K562 (cell line): ENCODE results near the gene AGAP3. TPM values are rescaled to one million over a fixed set of nuclear protein-coding genes. Genes with fewer than 3 reads are reported as not detected.

Source experiments
- CEBPB ChIP-seq: fragments of 450-650 bp; IDR thresholded peaks from 2 replicates; pipeline ENCODE4 v1.6.1; 2016; ENCODE audit warnings: missing genetic modification characterization, missing compliant biosample characterization
- DACH1 ChIP-seq: fragments of 450-650 bp; IDR thresholded peaks from 2 replicates; pipeline ENCODE4 v1.6.1; 2018; ENCODE audit not compliant: partially characterized antibody
- FOSL1 ChIP-seq: fragments of 200-800 bp; sonication (Bioruptor generic); conservative IDR thresholded peaks from 2 replicates; pipeline ENCODE4 v1.6.1; 2016; ENCODE audit warnings: missing genetic modification characterization, missing compliant biosample characterization
- POLR3A ChIP-seq: IDR thresholded peaks from 2 replicates; pipeline ENCODE4 v1.6.1; 2011; ENCODE audit warnings: borderline replicate concordance, mild to moderate bottlenecking, moderate library complexity; ENCODE audit not compliant: insufficient read length, insufficient read depth; ENCODE audit errors: extremely low read depth
- RNF2 ChIP-seq: sonication (generic); IDR thresholded peaks from 2 replicates; pipeline ENCODE4 v1.6.1; 2016
- RUNX1 ChIP-seq: sonication (generic); IDR thresholded peaks from 2 replicates; pipeline ENCODE4 v1.6.1; 2016; ENCODE audit warnings: antibody characterized with exemption, low read depth
- SMAD4 ChIP-seq: fragments of 250-450 bp; sonication (Bioruptor Pico); conservative IDR thresholded peaks from 2 replicates; pipeline ENCODE4 v1.8.0; 2021; ENCODE audit warnings: inconsistent platforms, mild to moderate bottlenecking, moderate library complexity
- SREBF1 ChIP-seq: fragments of 150-350 bp; IDR thresholded peaks from 2 replicates; pipeline ENCODE4 v1.6.1; 2014; ENCODE audit warnings: antibody characterized with exemption, low read depth, low read length, borderline replicate concordance
- ZFX ChIP-seq: sonication (generic); formaldehyde crosslinking; IDR thresholded peaks from 2 replicates; pipeline ENCODE4 v1.8.0; 2022; ENCODE audit warnings: mild to moderate bottlenecking, missing genetic modification reagents, moderate library complexity
- ZMIZ1 ChIP-seq, 2 experiments: fragments of 150-350 bp in 1 of 2; IDR thresholded peaks; 2 replicates each; pipeline ENCODE4 v1.6.1; 2012 to 2016; ENCODE audit warnings: low read depth in 2 of 2, low read length in 2 of 2, mild to moderate bottlenecking in 1 of 2, moderate library complexity in 1 of 2
- ZNF324 ChIP-seq: fragments of 250-450 bp; sonication (Bioruptor Pico); IDR thresholded peaks from 2 replicates; pipeline ENCODE4 v1.4.0; 2020; ENCODE audit warnings: mild to moderate bottlenecking
- ZNF696 ChIP-seq: fragments of 250-450 bp; sonication (Bioruptor Pico); conservative IDR thresholded peaks from 2 replicates; pipeline ENCODE4 v1.4.0; 2020; ENCODE audit warnings: mild to moderate bottlenecking, moderate library complexity
- polyA plus RNA-seq, 8 experiments: library from polyadenylated mRNA; depleted of rRNA in 4 of 8; stranded (reverse) in 5 of 8; unstranded in 3 of 8; fragments of >200 nt; fragmentation: Nextera tagmentation in 2 of 8; fragmentation: Illumina TruSeq in 1 of 8; extraction: Ambion mirVana in 2 of 8; extraction: Trizol in 1 of 8; gene quantifications; 2 replicates each; pipeline versions ENCODE4 v1.2.1 to v1.2.3, GENCODE V29; 2011 to 2014; ENCODE audit warnings: inconsistent platforms in 1 of 8, missing spikeins in 1 of 8
- total RNA-seq, 7 experiments: library from RNA; depleted of rRNA in 6 of 7; stranded (reverse); fragments of >200 nt in 6 of 7; fragmentation: Illumina TruSeq in 2 of 7; extraction: Trizol in 2 of 7; gene quantifications; 2 replicates each; pipeline versions ENCODE4 v1.2.1 to v1.2.3, GENCODE V29; 2011 to 2021; ENCODE audit warnings: low replicate concordance in 1 of 7
- TF ChIP-seq, protein P1 (sequence below): fragments of 450-650 bp; formaldehyde crosslinking; IDR thresholded peaks from 2 replicates; pipeline ENCODE4 v1.4.0; 2020; ENCODE audit warnings: mild to moderate bottlenecking, mixed read lengths

AGAP3 gene
- total and polyA plus RNA-seq, 9 of the 15 experiments (the other 6 are each of a cell fraction or from before 2014, with no cell fraction given): 3.4 to 208 (median 62.2) TPM

GRCh38 chr7:151038951-151039849, 47.1 kb upstream of the AGAP3 start (continued):
- TF ChIP-seq FOSL1 (peak; percentile 100), ZFX (CRISPR knock-in tag) (peak; percentile 76), RNF2 (peak; percentile 89; the same call in 1 of the 2 replicates), ZMIZ1 (IDR thresholded peaks at IDR 0.05; ENCODE audit: low read depth in 2 of 2, low read length in 2 of 2) (peak in 1 of 2 experiments; percentile 82; a peak in 1 of 4 replicates), POLR3A (no peak), ZNF696 (CRISPR knock-in tag) (no peak), ZNF324 (CRISPR knock-in tag) (no peak), SREBF1 (no peak), DACH1 (peak; percentile 47), RUNX1 (peak; percentile 37; the same call in 1 of the 2 replicates), SMAD4 (CRISPR knock-in tag) (peak; percentile 100), CEBPB (tag) (no peak)
- TF ChIP-seq, protein P1, sequence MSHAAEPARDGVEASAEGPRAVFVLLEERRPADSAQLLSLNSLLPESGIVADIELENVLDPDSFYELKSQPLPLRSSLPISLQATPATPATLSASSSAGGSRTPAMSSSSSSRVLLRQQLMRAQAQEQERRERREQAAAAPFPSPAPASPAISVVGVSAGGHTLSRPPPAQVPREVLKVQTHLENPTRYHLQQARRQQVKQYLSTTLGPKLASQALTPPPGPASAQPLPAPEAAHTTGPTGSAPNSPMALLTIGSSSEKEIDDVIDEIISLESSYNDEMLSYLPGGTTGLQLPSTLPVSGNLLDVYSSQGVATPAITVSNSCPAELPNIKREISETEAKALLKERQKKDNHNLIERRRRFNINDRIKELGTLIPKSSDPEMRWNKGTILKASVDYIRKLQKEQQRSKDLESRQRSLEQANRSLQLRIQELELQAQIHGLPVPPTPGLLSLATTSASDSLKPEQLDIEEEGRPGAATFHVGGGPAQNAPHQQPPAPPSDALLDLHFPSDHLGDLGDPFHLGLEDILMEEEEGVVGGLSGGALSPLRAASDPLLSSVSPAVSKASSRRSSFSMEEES (CRISPR knock-in tag): 0 out of 2 replicates have a peak, but pooled peaks have one; percentile 3
